GM21529 (cell line): ENCODE measurements around the gene COMMD8.
"Not testable (repeated sequence)": the region's sequence is repeated elsewhere in the genome, so short reads cannot be mapped to it uniquely, and the experiment has no call there.

Experiments used
- ATAC-seq: cut with Tn5 transposase; IDR thresholded peaks from one replicate; pipeline ENCODE4 v1.9.1; 2021; ENCODE audit not compliant: unreplicated experiment

COMMD8 gene

DNA sequence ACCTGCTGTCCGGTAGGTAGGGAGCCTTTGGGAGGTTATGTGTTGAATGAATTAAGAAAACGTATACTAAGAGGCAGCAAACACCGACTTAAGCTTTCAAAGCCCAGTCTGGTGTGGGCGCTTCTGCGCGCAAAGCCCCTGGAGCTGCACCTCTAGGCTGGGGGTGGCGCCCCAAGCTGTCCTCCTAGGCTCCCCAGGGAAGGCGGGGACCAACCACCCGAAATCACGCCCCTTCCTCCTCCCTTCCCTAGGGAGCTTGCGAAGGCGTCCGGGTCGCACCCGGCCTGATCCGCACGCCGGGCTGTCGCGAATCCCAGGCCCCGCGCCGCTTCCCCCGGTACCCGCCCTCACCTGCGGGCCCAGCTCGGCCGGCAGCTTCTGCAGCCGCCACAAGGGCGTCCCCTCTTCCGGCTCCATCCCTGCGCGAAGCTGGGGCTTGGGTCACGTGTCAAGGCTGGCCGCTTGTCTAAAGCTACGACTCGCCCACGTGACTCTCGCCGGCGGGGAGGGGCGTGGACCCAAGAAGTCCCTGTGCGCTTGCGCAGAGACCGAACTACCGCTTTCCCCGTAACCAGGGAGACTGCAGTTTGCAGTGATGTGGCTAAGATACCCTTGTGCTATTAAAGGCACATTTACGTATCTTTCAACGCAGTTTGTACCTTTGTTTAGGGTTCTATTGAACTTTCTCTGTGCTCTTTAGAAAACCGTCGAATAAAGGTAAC, at the start of gene COMMD8:
Gene COMMD8, minus strand, starts transcription at position 468 of the 722 bp plus-strand sequence. Its CDS starts 51 bp downstream, at position 417.
- peak; percentile 87 for ATAC-seq

DNA sequence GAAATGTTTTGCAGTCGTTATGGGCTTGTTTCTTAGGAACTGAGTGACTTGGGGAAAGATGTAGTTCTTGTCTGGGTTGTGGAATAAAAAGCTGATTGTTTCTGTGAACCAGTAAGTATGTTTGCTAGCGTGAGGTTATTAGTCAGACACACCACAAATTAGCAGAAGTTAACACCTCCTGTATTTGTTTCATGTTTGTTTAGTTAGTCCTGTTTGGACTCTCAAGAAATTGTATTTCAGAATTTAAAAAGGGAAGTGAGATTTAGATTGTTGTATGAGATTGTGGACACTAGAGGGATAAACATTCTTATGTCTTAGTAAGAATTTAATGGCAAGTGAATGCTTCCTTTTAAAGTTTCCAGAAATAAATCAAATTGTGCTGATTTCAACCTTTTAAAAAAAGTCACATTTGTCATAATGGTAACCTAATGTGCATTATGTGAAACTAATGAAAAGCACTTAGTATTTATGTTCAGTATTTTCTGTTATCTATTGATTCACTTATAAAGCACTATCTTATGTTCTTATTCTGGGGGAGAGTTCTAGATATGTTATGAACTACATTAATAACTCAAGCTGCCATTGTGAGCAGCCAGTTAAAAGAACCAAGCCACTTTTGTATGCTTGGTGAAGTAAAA, 47.1 kb upstream of the COMMD8 start:
- ATAC-seq: peak; percentile 99

DNA sequence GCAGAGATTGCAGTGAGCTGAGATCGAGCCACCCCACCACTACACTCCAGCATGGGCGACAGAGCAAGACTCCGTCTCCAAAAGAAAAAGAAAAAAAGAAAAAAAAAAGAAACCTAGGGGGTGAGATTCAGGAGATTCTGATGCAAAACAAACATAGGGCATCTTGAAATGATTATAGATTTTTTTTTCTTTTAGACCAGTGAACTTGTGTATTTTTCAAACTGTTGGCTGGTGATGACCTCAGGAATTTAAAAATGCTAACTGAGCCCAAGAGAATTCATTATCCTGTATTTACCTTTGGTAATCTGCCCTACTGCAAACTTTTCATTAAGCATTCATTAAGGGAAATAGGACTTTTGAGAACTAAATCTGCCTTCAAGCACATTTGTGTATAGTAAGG, 42.2 kb upstream of the COMMD8 start:
- ATAC-seq: no peak

DNA sequence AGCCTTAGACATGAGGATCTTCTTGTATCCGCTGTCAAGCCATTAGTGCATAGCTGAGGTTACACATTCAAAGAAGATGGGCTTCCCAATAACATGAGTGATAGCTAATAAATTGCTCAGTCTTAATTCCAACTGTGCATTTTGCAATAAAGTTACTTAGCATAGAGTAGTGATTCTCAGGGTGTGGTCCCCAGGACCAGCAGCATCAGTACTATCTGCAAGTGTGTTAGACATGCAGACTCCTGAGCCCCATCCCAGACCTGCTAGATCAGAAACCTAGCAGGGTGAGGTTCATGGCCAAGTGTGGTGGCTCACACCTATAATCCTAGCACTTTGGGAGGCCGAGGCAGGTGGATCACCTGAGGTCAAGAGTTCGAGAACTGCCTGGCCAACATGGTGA, 41.6 kb upstream of the COMMD8 start:
- no peak for ATAC-seq

DNA sequence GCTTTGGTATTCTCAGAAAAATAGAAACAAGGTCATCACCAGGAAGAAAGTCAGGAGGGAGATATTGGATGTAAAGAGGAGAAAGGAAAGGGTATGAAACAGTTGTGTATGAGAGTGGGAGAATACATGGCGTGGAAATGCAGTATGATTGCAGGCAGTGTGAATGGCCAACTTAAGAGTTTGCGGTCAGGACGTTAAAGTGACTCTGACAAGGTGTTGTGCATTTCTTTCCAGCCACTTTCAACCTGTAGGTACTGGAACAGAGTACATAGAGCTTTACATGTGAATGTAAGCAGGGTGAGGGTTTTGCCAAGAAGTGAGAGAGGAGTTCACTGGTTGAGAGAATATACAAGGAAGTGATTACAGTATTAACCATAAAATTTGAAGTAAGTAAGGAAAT, 37.3 kb upstream of the COMMD8 start:
- no peak for ATAC-seq

DNA sequence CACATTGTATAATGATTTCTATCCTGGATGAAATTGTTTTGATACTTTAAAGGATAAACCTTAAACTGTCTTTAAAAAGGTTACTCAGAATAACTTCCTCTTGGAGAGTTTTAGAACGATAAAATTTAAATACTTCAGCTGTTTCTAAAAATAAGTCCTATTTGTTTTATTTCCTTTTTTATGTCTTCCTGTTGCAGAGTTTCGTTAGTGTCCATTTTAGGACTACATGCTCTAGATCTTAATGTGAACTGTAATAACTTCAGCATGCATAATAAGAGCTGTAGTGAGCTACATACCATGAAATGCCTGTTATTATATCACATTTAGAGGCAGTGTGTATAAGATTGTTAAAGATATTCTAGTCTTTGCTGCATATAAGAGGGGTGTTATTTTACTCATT, 36.2 kb upstream of the COMMD8 start:
- ATAC-seq: peak; percentile 54

DNA sequence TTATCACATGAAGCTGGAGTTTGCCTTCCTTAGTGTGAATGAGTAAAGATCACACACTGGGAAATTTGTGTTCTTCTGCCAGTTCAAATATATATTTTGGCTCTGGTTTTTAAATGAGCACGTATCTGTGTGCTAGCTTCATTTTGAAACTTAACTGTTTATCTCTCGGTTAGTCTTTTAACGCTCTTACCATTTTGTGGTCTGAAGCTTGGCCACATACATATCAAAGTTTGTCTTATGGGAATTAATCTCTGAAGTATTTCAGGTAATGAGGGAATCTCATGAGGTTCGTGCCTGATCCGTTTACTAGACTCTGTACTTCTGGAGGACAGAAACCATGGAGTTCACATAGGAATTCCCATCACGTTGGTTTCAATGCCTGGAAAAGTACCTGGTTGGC, 35.4 kb upstream of the COMMD8 start:
- peak; percentile 40 for ATAC-seq

DNA sequence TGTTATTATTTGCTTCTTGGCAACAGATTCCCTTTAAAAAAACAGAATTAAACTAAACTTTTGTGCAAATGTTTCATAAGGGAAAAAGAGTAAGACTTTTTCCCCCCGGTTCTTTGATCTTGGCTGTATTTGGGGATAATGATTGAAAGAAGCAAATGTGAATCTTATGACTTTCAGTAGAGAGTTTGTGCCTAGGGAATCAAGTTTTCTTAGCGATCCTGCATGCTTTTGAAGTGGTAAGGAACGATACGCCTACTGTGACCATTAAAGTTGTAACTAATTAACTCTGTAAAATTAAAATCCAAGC, 30.6 kb upstream of the COMMD8 start:
- no peak for ATAC-seq

DNA sequence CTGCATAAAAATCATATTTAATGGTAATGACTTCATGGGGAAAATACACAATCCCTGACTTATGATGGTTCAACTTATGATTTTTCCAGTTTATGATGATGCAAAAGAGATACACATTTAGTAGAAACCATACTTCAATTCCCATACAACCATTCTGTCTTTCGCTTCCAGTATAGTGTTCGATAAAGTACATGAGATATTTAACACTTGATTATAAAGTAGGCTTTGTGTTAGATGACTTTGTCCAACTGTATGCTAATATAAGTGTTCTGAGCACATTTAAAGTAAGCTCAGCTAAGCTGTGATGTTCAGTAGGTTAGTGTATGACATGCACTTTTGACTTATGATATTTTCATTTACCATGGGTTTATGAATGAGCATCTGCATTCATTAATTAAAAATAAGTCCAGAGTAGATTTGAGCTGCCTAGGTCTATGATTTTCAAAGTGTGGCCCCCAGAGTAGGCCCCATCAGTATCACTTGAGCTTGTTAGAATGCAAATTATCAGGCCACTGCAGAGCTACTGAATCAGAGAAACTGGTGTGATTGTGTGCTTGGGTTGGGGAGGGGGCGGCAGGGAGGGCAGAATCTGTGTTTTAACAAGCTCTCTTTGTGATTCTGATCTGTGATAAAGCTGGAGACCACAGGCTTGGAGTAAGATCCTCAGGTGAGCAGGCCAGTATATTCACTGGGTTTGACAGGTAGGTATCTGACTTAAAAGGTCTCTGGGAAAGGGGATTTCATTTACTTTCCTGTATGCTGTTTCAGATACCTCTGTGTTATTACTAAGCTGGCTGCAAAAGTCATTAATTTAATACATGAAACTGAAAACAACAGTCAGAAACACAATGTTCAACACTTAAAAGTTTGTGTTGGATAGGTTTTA, 30.0 kb upstream of the COMMD8 start:
- peak; percentile 61 for ATAC-seq

DNA sequence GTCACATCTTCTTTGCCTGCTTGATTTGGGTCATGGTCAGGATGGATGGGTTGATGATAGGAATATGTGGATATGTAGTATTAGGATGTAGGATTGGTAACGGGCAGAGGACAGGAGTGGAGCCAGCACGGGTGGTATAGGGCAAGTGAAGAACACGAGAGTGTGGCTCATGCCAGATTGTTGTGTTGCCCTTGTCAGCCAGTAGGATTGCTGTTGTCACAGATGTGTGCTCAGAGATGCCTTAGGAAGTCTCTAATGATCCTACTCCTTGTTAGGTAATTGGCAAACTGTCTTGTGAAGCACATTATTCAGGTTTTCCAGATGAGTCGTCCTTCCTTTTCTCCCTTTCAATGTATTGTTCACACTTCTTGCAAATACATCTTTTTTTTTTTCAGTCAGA, 27.0 kb upstream of the COMMD8 start:
- peak; percentile 71 for ATAC-seq

DNA sequence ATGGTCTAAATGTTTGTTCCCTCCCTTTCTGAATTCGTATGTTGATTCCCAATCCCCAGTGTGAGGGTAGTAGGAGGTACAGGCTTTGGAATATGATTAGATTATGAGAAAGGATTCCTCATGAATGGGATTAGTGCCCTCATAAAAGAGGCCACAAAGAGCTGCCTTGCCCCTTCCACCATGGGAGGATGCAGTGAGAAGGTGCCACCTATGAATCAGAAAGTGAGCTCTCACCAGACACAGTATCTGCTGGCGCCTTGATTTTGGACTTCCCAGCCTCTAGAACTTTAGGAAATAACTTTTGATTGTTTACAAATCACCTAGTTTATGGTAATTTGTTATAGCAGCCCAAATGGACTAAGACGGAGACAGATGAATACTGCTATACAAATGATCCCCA, 25.2 kb upstream of the COMMD8 start:
- ATAC-seq: no peak

DNA sequence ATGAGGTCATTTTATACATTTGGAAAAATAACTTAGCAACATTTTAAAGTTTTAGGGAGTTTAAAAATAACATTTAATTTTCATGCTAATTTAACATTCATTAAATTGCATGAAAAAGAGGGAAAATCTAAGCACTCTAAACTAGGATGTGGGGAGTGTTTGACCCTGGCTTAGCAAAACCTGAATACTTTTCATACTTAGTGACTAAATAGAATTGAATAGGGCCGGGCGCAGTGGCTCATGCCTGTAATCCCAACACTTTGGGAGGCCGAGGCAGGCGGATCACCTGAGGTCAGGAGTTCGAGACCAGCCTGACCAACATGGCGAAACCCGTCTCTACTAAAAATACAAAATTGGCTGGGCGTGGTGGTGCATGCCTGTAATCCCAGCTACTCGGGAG, 23.2 kb upstream of the COMMD8 start:
- ATAC-seq: not testable (repeated sequence)

DNA sequence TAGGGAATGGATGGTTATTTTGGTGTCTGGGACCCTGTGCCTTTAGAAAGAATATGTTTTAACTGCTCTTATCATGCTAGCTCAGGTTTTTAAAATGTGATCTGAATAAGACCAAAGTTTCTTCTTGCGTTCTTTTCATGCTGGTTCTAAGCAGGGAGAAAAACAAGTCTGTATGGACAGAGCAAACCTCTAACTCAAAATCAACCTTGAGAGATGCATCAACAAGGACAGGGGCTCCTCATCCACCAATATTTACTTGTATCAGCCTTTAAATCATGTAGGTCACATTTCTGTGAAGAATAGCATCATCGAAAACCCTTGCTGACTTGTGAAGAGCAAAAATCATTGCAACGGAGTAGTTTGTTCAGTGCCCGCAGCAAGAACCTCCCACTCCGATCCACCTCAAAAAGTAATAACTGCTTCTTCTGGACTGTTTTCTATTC, 22.8 kb upstream of the COMMD8 start:
- no peak for ATAC-seq

DNA sequence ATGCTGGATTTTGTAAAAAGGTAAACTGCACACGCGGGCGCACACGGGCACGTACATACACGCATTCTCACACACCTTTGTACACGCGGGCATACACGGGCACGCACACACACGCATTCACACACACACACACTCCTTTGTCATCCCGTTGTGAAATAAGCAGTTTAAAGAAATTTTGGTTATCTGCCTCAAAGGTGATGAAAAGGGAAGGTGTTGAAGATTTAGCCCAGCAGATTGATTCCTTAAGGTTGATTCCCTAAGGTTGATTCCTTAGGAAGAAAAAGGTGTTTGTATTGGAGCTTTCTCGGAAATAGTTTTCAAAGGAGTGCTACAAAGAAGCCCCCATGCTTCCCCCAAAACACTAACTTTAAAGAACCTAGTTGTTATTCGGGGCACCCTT, 22.3 kb upstream of the COMMD8 start:
- no peak for ATAC-seq

DNA sequence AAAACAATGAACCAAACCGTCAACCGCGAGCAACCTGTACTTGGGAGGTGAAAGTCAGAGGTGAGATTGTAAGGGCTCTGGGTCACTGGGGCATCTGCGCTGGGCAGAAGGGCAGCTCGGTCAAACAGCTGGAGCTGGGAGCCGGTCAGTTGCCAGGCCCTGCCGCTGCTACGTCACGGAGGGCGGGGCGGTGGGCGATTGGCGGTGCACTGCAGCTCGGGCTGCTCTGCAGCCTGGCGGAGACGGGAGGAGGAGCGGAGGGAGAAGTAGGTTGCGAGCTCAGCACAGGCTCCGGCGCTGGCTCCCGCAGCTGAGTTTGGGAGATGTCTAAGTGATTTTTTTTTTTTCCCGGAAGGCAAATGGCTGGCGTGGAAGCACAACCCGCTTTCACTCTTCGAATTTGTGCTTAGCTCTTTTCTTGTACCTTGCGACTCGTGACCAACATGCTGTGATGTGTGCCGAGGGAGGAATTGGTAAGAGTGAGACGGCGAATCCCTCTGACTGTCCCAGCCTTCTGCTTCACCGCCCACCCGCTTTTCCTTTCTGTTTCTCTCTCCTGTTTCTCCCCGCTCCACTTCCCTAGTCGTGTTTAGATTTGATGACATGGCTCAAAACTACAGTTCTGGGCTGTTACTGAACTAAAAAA, 21.7 kb upstream of the COMMD8 start, which contains the start of gene ATP10D:
Gene ATP10D, plus strand, starts transcription at position 229 of the 646 bp plus-strand sequence. CDS start 27,266 bp downstream, outside the sequence.
- peak; percentile 96 for ATAC-seq

DNA sequence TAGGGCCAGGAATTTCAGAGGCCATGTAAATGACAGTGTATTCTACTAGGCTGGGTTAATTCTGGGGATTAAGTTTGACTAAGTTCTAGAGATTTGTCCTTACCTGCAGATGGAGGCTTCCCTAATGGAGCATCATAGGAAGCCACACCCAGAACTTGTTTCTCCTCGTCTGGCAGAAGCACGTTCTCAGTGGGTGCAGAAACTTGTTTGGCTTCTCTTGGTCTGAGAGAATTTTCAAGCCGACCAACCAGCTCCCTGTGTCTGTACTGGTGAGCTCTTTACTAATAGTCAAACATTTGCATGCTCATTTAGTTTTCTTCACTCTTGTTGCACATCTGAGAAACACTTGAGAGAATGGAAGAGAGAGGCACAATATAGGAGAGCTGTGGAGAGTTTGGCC, 20.7 kb upstream of the COMMD8 start:
- ATAC-seq: peak; percentile 26

DNA sequence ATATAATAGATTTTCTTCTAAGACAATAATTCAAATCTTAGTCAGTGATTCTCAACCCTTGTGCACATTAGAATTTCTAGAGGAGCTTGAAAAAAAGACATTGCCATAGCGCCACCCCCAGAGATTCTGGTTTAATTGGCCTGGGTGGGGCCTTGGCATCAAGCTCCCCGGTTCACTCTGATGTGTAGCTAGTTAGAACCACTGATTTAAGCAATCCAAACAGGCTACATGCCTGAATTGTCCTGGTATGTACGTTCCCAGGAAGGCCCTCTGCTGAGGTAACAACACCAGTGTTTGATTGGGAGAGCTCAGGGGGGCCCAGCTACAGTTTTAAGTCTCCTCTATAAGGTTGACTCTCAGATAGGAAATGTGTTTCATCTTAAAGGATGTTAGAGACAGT, 20.2 kb upstream of the COMMD8 start:
- peak; percentile 3 for ATAC-seq

DNA sequence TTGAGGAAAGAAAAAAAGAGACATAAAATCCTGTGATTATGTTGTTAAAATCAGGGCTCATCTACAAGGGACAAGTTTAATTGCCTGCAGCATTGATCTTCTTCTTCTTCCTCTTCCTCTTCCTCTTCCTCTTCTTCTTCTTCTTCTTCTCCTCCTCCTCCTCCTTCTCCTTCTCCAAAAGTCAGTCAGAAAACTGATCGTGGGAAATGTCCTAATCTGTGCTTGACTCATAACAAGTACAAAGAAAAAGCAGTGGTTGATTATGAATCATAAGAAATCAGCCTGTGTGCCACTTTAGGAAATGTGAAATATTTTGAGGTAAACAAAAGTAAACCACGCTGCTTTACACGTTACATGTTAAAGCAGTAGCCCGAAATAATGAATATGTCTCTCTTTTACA, 18.8 kb upstream of the COMMD8 start:
- no peak for ATAC-seq

DNA sequence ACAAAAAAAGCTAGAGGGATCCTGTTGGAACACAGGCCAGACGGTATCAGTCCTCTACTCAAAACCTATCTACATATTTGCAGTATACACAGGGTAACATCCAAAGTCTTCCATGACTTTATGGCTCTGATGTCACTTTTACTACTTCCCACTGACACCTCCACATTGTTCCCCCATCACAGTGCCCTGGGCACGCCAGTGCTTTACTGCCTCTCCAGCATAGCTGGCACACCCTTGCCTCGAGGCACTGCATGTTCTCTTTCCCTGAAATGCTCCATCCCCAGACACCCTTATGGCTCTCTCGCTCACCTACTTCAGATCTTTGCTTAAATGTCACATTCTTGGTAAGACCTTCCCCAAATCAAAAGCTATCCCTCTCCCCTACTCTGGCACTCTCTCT, 15.3 kb upstream of the COMMD8 start:
- no peak for ATAC-seq

DNA sequence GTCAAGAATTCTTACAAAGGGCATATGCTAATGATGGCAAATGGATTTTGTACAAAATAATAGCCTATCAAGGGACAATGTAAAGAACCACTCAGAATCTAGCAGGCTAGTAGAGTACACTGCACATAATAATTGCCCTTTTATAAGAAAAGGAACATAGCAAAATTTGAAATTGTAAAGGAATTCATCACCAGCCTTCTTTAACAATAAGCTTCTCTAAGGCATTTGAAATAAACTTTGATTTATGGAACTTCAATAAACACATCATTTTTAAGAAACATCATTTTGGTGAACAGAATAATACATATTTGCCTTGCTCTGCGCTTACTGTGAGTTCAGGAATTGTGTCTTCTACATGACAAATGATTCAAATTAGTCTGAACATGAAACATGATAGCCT, 11.9 kb upstream of the COMMD8 start:
- no peak for ATAC-seq

DNA sequence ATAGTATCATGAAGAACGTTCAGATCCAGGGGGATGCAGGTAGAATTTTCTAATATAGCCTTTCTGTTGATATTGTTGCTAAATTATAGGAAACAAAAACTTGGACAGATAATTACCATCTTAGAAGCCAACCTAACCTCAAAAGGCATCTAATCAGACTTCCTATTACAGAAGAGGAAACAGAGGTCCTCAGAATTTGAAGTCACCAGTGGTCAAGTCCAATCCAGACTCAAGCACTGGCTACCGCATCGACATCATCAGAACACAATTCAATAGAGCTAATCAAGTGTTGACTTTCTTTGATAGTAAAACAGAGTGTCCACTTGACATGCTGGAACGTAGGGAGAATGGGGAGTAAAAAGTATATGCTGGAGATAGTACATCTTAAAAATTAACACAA, 11.3 kb upstream of the COMMD8 start:
- no peak for ATAC-seq
